ENCODE data around the gene PIK3CG.
"Not testable (repeated sequence)": the region's sequence is repeated elsewhere in the genome, so short reads cannot be mapped to it uniquely, and the experiment has no call there.

Gene PIK3CG

GRCh38 chr7:106865130-106866041 lies at the start of gene PIK3CG:
TSS of gene PIK3CG (plus strand) at chr7:106865282. CDS start at chr7:106867562, 2,280 bp downstream.
- DNase-seq (ENCODE audit: low read depth), result no peak

GRCh38 chr7:106817098-106817497 lies 48.0 kb upstream of the PIK3CG start:
- no peak for DNase-seq (ENCODE audit: low read depth)

DNA sequence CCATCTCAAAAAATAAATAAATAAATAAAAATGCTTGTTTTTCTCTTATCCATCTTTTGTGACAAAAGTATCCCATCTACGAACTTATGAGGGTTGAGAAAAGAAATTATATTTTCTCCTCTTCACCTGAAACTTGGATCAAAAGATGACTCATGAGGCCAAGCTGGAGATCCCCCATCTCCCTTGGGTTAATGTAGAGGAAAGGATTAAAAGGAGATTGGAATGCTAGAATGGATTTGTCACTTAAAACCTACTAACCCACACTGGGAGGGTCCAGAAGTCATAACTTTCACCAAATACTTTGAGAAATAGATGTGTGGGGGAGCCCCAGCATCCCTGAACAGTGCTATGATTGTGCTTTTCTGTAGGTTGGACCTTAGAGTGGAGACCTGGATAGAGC lies 46.3 kb upstream of the PIK3CG start:
- DNase-seq (ENCODE audit: low read depth), result no peak

DNA sequence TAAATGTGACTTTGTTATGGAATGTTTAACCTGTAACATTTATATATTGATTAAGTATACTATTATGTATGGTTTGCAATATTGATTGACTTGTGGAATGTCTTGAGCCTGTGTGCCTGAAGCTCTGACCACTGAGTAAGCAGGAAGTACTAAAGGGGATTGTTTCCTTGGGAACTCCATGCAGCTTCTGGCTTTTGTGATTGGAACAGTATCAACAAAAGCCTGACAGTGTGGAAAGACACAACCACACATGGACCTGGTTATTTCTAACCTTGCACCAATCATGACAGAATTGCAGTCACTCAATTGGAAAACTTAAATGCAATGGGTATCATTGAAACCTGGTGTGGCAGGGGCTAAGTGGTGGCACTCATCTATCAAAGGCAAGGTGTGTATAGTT lies 45.5 kb upstream of the PIK3CG start:
- peak; percentile 3 for DNase-seq (ENCODE audit: low read depth)

DNA sequence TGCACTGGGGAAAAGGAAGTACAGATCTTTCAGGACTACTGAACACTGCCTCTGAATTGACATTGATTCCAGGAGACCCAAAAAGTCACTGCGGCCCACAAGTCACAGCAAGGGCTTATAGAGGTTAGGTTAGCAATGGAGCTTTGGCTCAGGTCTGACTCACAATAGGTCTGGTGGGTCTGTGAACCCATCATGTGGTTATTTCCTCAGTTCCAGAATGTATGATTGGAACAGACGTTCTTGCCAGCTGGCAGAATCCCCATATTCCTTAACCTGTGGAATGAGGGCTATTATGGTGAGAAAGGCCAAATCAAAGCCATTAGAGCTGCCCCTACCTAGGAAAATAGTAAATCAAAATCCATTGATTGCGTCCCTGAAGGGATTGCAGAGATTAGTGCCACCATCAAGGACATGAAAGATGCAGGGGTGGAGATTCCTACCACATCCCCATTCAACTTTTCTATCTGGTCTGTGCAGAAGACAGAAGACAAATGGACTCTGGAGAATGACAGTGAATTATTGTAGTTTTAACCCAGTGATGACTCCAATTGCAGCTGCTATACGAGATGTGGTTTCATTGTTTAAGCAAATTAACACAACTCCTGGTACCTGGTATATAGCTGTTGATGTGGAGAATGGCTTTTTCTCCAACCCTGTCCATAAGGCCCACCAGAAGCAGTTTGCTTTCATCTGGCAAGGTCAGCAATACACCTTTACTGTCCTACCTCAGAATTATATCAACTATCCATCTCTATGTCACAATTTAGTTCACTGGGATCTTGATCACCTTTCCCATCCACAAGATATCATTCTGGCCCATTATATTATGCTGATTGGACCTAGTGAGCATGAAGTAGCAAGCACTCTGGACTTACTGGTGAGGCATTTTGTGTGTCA lies 44.5 kb upstream of the PIK3CG start:
- DNase-seq (ENCODE audit: low read depth), result no peak

- DNase-seq (ENCODE audit: low read depth), result no peak
Observed at GRCh38 chr7:106823631-106824030, 41.5 kb upstream of the PIK3CG start.

GRCh38 chr7:106824458-106824857 lies 40.6 kb upstream of the PIK3CG start:
- DNase-seq (ENCODE audit: low read depth), result no peak

DNA sequence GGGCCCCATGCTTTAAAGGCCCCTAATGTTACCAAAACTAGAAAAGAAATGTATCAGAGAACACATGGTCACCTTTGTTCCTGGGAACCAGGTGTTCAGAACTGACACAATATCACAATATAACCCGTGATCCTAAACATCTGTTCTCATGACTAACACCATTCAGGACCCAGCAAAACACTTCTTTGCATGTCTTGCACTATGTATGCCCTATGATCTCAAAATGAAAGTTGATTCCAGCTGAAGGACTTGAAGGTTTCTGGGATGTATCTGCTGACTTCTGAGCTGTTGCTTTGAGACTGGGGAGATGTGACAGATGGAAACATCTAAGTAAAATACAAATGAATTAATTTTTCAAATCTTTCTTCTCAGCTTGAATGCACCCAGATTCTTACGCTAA lies 37.5 kb upstream of the PIK3CG start:
- no peak for DNase-seq (ENCODE audit: low read depth)

- DNase-seq (ENCODE audit: low read depth), result no peak
Observed at GRCh38 chr7:106829496-106829895, 35.6 kb upstream of the PIK3CG start.

- not testable (repeated sequence) for DNase-seq (ENCODE audit: low read depth)
Observed at GRCh38 chr7:106830896-106831295, 34.2 kb upstream of the PIK3CG start.

GRCh38 chr7:106836816-106837215 lies 28.3 kb upstream of the PIK3CG start:
- no peak for DNase-seq (ENCODE audit: low read depth)

DNA sequence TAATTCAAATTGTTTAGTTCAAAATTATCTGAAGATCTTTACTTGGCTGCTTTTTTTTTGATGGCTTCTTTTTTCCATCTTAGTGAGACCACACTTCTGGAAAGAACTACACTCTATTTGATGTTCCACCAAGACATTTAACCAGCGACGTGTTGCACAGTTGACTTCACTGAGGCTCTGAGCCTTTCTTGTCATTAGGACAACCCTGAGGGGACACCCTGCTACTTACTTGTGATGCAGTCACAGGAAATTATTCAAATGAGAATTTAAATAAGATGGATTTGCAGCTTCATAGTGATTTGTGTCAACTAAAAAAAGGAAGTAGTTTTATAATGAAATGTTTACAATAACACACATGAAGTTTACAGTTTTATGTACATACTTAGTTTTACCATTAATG lies 25.6 kb upstream of the PIK3CG start:
- DNase-seq (ENCODE audit: low read depth), result no peak

DNA sequence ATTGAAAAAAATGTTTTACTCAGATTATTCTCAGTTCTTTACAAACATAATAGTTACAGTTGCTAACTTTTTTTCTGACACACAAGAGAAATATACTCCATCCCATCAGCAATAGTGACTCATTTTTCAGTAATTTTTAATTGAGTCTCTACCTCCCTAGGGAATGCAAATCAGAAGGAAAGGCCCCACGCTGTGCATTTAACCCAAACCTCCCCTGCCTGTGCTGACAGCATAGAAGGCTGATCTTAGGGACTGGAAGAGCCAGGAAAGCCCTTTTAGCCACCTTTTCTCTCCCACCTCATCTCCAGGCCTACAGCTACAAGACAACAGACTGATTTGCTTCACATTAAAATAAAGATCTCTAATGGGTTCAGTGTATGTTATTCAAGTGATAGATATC lies 24.7 kb upstream of the PIK3CG start:
- peak; percentile 84 for DNase-seq (ENCODE audit: low read depth)

- DNase-seq (ENCODE audit: low read depth), result no peak
Observed at GRCh38 chr7:106841896-106842390, 23.1 kb upstream of the PIK3CG start.

DNA sequence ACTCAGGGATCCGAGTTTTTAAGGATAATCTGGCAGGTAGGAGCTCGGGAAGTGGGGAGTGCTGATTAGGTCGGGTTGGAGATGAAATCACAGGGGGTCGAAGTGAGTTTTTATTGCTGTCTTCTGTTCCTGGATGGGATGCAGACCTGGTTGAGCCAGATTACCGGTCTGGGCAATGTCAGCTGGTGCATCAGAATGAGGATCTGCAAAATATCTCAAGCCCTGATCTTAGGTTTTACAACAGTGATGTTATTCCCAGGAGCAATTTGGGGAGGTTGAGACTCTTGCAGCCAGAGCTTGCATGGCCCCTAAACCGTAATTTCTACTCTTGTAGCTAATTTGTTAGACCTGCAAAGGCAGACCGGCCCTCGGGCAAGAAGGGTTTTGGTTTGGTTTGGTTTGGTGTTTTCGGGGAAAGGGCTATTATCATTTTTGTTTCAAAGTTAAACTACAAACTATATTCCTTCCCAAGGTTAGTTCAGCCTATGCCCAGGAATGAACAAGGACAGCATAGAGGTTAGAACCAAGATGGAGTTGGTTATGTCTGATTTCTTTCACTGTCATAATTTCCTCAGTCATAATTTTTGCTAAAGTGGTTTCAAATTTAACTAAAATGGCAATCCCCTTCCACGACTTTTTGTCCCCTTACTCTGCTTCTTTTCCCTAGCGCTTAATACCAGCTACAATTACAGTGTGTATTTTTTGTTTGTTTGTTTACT lies 20.6 kb upstream of the PIK3CG start:
- DNase-seq (ENCODE audit: low read depth), result no peak

- DNase-seq (ENCODE audit: low read depth), result no peak
Observed at GRCh38 chr7:106848049-106848448, 17.0 kb upstream of the PIK3CG start.

DNA sequence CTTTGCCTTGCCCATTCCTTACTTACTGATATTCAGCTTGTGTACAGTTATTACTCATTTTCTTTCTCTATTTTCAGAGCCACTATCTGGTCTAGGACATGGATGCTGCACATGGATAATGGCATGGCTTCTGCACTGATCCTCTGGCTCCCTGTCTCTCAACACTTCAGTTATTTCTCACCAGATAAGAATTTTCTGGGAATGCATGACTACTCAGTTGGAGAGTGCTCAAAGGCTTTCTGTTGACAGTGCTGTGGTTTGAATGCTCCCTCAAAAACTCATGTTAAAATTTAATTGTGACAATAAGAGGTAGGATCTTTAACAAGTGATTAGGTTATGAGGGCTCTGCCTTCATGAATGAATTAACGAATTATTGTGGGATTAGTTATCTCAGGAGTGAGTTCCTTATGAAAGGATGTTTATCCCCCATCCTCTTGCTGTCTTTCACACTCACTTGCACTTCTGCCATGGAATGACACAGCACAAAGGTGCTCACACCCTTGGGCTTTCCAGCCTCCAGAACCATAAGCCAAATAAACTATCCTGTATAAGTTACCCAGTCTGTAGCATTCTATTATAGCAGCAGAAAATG lies 16.1 kb upstream of the PIK3CG start:
- peak; percentile 31 for DNase-seq (ENCODE audit: low read depth)

- DNase-seq (ENCODE audit: low read depth), result not testable (repeated sequence)
Observed at GRCh38 chr7:106851632-106852031, 13.4 kb upstream of the PIK3CG start.

DNA sequence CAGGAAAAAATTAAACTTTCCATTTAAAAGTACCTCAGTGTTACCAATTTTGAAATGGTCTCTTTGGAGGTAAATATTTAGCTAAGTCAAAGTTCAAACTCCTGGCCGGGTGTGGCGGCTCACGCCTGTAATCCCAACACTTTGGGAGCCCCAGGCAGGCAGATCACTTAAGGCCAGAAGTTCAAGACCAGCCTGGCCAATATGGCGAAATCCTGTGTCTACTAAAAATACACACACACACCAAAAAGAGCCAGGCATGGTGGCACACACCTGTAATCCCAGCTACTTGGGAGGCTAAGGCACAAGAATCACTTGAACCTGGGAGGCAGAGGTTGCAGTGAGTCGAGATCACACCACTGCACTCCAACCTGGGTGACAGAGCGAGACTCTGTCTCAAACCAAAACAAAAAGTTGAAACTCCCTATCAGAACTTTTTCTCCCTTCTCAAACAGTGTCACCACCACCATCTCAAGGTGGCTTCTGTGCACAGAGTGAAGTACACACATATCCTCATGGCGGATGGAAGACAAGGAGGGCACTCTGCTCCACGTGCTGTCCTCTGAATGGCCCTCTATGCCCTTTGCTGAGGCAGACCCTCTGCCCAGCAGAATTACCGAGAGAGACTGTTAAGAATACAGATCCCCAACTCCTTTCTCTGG lies 11.7 kb upstream of the PIK3CG start:
- DNase-seq (ENCODE audit: low read depth), result no peak

DNA sequence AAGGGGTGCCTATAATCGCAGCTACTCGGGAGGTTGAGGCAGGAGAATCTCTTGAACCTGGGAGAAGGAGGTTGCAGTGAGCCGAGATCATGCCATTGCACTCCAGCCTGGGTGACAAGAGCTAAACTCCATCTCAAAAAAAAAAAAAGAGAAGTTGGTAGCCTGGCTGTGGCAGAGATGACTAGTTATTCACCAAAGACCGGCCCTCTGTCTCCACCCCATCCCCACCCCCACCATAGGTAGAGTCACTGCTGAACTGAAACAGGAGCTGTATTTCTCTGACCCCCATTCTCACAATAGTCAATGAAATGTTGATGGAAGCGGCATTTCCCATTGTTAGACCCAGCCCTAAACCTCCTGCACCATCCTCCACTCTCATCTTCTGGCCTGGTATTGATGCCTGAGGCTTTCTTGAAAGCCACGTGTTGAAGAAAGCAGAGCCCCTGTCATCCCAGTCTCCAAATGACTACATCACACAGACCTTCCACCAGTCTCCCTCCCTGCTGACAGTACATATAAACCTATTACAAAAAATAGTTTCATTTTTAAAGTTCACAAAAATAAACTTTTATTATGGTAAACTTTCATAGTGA lies 9.4 kb upstream of the PIK3CG start:
- no peak for DNase-seq (ENCODE audit: low read depth)
